SK-N-SH treated with all-trans-retinoic acid at 6 μM for 48 hours (cell line): Measurements from ENCODE around the gene ZNF236.

Experiments used
- CSDC2 ChIP-seq: fragments of 250-450 bp; sonication (Bioruptor Pico); IDR thresholded peaks from 2 replicates; pipeline ENCODE4 v1.5.0; 2020; ENCODE audit warnings: mild to moderate bottlenecking, moderate library complexity
- GLIS3 ChIP-seq: fragments of 250-450 bp; sonication (Bioruptor Pico); IDR thresholded peaks from 2 replicates; pipeline ENCODE4 v1.5.0; 2020; ENCODE audit warnings: mild to moderate bottlenecking, moderate library complexity
- PATZ1 ChIP-seq: fragments of 250-450 bp; sonication (Bioruptor Pico); IDR thresholded peaks from 2 replicates; pipeline ENCODE4 v1.8.0; 2020; ENCODE audit warnings: mild to moderate bottlenecking, moderate library complexity, borderline replicate concordance
- SNAI2 ChIP-seq: fragments of 250-450 bp; sonication (Bioruptor Pico); IDR thresholded peaks from 2 replicates; pipeline ENCODE4 v1.5.0; 2020; ENCODE audit warnings: mild to moderate bottlenecking, moderate library complexity
- TCF4 ChIP-seq: fragments of 250-450 bp; sonication (Bioruptor Pico); IDR thresholded peaks from 2 replicates; pipeline ENCODE4 v1.8.0; 2021; ENCODE audit warnings: mild to moderate bottlenecking, moderate library complexity, borderline replicate concordance
- ZC3H10 ChIP-seq: fragments of 250-450 bp; sonication (Bioruptor Pico); IDR thresholded peaks from 2 replicates; pipeline ENCODE4 v1.5.1; 2021; ENCODE audit warnings: mild to moderate bottlenecking, moderate library complexity

- TF ChIP-seq TCF4 (no peak), PATZ1 (CRISPR knock-in tag) (no peak), SNAI2 (no peak), GLIS3 (CRISPR knock-in tag) (no peak), CSDC2 (CRISPR knock-in tag) (no peak), ZC3H10 (no peak)
Measured at GRCh38 chr18:76896677-76897076, 74.3 kb downstream of the ZNF236 start.
